Hepatic stellate cell (primary cell): ENCODE measurements around the gene CMSS1.

Experiments used
- DNase-seq: peaks from one replicate; pipeline ENCODE4 v3.0.0; 2011; ENCODE audit warnings: low spot score

The CMSS1 gene

GRCh38 chr3:100149713-100150415, 332.2 kb downstream of the CMSS1 start:
- no peak for DNase-seq

DNA sequence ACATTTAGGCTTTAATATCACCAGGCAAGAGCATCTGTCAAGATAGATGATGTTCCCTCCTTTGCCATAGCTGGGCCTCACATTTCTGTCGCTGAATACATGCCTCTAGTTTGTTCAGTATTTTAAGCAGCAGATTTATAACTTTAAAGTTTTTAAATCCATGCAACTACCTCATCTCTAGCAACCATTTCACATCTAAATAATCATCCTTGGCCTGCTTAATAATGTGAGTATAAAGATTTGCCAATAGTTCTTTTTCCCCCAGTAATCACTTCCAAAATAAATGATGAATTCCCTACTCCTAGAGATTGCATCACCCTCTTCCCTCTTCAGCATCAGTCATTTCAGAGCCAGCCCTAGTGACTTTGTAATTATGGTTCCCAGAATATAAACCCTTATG, 332.8 kb downstream of the CMSS1 start:
- DNase-seq, result peak; percentile 12

GRCh38 chr3:100151024-100151707, 333.5 kb downstream of the CMSS1 start:
- no peak for DNase-seq

- no peak for DNase-seq
These were observed 336.5 kb downstream of the CMSS1 start for GRCh38 chr3:100154171-100154570.

DNA sequence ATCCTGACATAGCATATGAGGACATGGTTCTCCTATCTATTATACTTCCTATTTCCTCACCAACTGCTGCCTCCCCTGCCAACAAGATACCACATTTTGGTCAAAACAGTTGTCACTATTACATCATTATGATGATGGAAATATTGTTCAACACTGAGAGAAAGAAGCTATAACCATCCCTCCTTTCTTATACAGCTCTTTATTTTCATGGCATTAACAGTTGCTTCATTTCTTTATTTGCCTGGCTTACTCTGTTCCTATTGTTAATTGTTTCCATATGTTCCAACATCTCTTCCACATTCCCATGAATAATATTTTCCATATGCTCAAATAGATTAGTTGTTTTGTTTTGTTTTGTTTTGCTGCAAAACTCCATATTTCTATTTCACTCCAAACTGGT, 337.5 kb downstream of the CMSS1 start:
- DNase-seq, result no peak

GRCh38 chr3:100155590-100155989, 337.9 kb downstream of the CMSS1 start:
- DNase-seq, result no peak

DNA sequence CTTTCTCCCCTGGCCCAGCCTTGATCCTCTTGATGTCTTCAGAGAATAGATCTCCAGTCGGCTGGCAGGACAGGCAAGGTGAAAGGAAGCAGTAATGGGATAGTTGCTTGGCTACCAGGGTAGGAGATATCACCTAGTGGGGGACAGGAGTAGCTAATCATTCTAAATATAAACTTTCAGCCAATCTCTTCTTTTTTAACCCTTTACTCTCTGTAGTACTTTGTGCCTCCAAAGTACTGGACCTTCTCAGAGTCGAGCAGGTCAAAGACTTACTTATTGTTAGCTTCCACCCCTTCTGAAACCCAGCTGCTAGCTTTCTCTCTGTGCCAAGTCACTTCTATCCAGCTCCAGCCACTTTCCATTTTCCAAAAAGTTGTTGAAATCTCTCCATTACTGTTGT, 340.0 kb downstream of the CMSS1 start:
- no peak for DNase-seq

GRCh38 chr3:100158918-100159330, 341.3 kb downstream of the CMSS1 start:
- no peak for DNase-seq

GRCh38 chr3:100159331-100160153, 341.9 kb downstream of the CMSS1 start:
- DNase-seq, result peak; percentile 17

DNA sequence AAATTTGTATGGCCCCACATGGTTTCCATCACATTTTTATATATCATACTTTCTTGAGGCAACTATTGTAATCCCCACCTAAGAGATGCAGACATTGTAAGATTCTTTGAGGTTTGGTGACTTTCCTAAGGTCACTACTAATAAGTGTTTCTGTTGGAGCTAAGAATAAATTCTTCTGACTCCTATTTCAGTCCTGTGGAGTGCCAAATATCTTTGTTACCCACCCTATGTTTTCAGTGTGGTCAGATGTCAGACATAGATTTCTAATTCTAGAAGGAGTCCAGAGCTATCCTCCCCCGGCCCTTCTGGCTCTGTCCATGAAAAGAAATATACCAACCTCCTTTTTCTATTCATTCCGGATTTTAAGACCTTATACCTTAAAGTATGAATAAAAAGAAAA, 342.9 kb downstream of the CMSS1 start:
- DNase-seq, result no peak

DNA sequence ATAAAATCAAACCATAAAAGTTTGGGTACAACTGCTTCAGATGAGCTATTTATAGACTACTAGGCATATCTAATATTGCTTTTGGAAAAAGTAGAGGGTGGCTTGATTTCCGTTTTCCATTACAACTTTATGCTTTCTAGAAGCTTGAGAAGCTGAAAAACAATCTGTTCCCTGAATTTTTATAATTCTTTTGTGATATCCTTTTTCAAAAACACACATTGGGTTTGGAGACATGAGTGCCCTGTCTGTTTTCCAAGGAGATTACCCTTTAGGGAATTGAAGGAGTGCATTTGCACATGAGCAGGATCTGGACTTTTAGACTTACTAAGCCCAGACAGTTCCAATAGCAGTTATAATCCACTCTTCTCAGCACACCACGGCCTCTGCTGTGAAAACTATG, 346.1 kb downstream of the CMSS1 start:
- DNase-seq, result no peak

DNA sequence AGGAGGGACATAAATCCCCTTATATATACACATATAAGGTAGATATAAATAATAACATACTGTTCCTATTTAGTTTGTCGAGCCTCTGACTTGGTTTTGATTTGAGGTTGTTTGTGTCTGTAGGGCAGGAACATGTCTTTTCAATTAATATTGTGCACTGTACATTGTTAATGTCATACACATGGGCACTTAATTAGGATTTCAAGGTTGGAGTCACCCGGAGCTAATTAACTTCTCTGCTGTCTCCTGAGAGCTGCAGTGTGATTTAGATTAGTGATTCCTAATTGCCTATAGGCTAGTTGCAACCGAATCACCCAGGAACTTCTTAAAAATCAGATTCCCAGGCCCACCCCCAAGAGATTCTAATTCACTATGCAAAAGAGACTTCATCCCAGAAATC, 347.1 kb downstream of the CMSS1 start:
- DNase-seq, result no peak

DNA sequence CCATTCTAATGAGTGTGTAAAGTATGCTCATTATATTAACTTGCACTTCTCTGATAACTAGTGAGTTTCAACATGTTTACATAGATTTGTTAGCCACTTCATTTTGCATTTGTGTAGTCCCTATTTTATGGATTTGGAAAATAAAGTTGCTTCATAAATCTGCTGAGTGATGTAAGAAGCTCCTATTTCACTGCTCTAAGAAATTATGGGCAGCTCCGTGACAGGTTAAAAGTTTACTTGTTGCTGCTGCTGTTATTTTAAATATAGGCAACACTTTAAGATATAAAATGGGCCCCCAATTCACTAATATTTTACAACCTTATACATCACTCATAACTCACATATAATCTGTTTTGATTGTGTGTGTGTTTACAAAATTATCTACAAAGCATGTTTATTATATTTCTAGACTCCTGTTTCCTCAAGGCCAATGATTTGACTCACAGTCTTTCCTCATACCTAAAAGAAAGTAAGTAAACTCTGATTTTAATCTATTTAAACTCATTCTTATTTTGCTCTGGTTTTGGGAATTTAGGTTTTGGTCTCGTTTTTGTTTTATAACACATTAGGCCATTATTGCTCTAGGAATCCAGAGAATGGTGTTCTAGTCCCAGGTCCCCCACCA, 348.4 kb downstream of the CMSS1 start:
- DNase-seq, result no peak

DNA sequence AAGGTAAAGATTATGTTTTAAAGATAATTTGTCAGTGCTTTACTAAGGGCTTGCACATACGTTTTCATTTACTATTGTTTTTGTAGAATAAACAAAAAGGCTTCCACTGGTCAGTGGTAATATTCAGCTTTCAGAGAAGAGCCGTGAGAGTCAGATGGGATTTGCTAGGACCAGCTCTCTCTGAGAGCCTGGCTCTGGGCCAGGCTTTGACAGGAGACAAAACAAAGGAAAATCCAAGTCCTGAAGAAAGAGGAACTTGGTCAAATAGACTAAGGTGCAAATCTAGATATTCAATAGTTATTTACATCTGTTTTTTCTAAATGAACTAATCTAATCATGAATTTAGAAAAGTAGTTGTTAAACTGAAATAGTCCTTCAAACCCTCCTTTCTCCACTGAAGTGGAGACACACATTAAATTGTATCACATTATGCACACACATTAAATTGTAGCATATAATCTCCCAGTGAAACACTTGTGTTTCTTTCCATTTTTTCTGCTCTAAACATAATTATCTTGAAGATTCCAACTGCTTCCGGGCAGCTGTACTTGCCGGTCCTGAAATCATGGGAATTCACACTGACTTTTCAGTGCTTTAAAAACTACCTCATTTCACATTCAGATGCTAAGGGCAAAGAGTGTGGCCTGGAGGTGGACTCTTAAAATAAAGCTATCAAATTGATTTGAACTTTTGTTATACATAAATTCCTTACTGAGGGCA, 351.7 kb downstream of the CMSS1 start:
- no peak for DNase-seq

DNA sequence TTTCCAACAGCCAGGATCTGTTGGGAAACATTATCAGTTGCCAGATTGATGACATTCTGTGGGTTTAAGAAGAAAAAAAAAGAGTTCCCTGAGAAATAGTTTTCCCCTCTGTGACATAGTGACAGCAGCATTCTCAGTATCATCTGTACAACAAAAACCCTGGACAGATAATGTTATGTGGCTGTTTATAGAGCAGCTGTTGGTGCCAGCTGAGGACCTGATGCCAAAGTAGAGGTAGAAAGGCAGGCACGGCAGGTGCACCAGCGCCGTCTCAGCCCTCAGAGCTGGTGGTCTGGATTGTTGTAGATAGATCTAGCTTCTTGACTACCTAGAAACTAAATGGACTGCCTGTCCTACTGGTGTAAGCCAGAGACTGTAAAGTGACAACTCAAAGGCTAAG, 352.8 kb downstream of the CMSS1 start:
- DNase-seq, result no peak

- DNase-seq, result no peak
These were observed 353.7 kb downstream of the CMSS1 start for GRCh38 chr3:100171211-100171914.

DNA sequence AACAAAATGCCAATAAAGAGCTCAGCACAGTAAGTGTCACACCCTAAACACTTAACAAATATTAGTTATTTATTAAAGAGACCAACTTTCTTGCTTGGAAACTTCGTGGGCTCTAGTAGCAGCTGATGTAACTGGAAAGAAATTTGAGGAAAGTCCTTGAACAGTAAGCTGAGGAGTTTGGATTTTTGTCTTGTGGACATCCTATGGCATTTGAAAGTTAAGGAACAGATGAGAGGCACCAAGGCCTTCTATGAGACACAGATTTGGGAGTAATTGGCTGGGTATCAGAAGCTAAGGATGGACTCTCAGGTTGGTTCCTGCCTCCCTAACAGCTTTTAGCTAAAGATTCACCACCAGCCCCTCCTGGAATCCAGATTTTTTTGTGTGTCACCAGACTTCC, 356.3 kb downstream of the CMSS1 start:
- no peak for DNase-seq

DNA sequence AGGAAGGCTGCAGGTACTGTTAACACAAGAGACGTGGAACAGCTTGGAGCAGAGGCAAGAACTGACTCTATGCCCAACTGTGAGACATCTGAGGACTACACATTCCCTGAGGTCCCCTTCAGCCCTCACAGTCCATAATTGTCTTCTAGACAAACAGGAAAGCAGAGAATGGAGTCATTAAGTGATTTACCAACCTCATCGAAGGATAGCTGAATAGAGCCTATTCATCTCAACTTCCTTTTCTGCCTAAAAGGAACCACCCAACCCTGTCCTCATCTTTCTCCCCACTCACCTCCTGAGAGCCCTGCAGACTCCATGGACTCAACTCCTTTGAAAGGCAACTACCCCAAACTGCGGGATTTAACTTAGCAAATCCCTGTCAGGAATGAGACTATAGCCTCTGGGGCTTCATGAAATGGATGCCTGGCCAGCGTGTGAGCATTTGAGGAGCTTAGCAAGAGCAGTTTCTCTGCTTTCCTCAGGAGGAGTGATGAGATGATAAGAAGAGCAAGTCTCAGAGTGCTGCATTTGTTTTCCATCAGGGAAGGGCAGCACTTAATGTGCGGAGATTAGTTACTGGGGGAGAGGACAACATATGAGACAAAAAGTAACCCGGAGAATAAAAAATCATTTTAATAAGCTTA, 358.1 kb downstream of the CMSS1 start:
- no peak for DNase-seq

DNA sequence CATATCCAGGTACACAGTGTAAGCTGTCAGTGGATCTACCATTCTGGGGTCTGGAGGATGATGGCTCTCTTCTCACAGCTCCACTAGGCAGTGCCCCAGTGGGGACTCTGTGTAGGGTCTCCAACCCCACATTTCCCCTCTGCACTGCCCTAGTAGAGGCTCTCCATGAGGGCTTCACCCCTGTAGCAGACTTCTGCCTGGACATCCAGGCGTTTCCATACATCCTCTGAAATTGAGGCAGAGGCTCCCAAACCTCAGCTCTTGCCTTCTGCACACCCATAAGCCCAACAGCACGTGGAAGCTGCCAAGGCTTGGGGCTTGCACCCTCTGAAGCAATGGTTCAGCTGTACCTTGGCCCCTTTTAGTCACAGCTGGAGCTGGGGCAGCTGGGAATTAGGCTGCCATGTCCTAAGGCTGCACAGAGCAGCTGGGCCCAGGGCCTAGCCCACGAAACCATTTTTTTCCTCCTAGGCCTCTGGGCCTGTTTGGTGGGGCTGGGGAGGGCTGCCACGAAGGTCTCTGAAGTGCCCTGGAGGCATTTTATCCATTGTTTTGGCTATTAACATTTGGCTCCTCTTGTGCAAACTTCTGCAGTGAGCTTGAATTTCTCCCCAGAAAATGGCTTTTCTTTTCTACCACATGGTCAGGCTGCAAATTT, 362.2 kb downstream of the CMSS1 start:
- DNase-seq, result no peak

GRCh38 chr3:100183608-100184125, 366.0 kb downstream of the CMSS1 start:
- DNase-seq, result no peak
